HuH-7.5 (cell line): ENCODE results near the gene NCOA7.
A peak's percentile ranks its signal among the peaks of the same experiment; 100 is the strongest.
"Not testable (repeated sequence)": the region's sequence is repeated elsewhere in the genome, so short reads cannot be mapped to it uniquely, and the experiment has no call there.

Experiments
- DNase-seq: peaks from one replicate; pipeline ENCODE4 v3.0.0; 2011; ENCODE audit warnings: low spot score

NCOA7 gene

GRCh38 chr6:125754566-125754965 lies 36.2 kb upstream of the NCOA7 start:
- DNase-seq = no peak

- DNase-seq = no peak
Observed at GRCh38 chr6:125759184-125759902, 31.4 kb upstream of the NCOA7 start.

DNA sequence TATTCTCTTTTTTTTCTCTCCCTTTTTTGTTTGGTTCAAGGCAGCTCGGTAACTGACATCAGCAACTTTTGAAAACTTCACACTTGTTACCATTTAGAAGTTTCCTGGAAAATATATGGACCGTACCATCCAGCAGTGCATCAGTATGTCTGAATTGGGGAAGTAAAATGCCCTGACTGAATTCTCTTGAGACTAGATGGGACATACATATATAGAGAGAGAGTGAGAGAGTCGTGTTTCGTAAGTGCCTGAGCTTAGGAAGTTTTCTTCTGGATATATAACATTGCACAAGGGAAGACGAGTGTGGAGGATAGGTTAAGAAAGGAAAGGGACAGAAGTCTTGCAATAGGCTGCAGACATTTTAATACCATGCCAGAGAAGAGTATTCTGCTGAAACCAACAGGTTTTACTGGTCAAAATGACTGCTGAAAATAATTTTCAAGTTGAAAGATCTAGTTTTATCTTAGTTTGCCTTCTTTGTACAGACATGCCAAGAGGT lies 30.8 kb upstream of the NCOA7 start:
- no peak for DNase-seq

DNA sequence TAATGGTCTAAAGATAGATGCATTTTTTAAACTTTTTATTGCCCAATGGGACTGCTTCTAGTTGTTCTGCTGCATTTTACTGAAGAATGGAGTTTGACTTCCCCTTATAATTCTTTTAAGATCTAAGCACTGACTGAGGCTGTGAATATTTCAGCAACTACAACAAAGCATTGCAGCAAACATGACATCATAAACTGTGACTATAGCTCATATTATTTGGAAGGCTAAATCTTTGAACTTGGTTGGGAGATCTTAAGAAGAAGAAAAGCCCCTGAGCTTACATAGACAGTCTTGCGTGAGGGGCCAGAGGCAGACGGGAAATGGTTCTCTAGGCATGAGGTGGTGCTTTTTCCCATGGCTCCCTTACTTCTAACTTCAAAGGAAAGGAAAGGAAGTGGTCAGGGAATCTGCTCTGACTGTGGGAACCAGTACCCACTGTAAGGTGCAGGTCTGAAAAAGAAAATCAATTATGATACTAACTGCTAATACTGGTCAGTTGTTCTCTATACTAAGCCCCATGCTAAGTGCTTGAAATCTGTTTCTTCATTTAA lies 26.6 kb upstream of the NCOA7 start:
- no peak for DNase-seq

- no peak for DNase-seq
Observed at GRCh38 chr6:125765944-125766343, 24.8 kb upstream of the NCOA7 start.

- DNase-seq = no peak
Observed at GRCh38 chr6:125766641-125767040, 24.1 kb upstream of the NCOA7 start.

GRCh38 chr6:125769147-125769783 lies 21.5 kb upstream of the NCOA7 start:
- DNase-seq = no peak

GRCh38 chr6:125773387-125774341 lies 17.1 kb upstream of the NCOA7 start:
- no peak for DNase-seq

DNA sequence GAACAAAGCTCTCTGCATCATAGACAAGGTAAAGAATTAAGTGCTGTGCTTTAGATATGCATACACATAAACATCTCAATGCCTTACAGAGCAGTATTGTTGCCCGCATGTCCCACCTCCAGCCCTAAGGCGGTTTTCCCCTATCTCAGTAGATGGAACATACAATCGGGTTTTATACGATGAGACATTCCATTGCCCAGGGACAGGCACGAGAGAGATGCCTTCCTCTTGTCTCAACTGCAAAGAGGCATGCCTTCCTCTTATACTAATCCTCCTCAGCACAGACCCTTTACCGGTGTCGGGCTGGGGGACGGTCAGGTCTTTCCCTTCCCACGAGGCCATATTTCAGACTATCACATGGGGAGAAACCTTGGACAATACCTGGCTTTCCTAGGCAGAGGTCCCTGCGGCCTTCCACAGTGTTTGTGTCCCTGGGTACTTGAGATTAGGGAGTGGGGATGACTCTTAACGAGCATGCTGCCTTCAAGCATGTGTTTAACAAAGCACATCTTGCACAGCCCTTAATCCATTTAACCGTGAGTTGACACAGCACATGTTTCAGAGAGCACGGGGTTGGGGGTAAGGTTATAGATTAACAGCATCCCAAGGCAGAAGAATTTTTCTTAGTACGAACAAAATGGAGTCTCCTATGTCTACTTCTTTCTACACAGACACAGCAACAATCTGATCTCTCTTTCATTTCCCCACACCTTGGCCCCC lies 14.5 kb upstream of the NCOA7 start:
- not testable (repeated sequence) for DNase-seq

DNA sequence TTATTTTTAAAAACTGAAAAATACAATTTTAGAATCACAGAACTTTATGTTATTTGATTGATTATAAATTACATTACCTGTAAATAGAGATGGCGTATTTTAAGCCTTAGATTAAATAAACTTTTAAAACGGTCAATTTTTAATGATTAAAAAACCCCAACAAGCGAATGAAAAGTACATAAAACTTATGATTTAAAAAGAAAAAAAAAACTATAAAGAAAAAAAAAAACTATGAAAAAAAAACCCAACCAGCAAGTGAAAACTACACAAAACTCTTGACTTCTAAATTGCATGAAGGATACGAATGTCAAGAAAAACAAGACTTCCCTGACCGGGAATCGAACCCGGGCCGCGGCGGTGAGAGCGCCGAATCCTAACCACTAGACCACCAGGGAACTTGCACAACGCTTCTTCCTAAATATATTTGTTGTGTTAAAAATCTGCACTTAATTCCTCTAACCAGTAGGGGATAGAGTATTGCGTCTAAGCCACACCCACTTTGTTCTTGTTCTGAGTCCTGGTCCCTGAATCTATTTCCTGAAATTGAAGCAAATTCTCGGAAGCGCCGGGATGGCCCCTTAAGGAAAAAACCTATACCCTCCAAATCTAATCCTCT lies 10.7 kb upstream of the NCOA7 start:
- DNase-seq = peak; percentile 76

GRCh38 chr6:125780540-125781313 lies 10.0 kb upstream of the NCOA7 start:
- no peak for DNase-seq

DNA sequence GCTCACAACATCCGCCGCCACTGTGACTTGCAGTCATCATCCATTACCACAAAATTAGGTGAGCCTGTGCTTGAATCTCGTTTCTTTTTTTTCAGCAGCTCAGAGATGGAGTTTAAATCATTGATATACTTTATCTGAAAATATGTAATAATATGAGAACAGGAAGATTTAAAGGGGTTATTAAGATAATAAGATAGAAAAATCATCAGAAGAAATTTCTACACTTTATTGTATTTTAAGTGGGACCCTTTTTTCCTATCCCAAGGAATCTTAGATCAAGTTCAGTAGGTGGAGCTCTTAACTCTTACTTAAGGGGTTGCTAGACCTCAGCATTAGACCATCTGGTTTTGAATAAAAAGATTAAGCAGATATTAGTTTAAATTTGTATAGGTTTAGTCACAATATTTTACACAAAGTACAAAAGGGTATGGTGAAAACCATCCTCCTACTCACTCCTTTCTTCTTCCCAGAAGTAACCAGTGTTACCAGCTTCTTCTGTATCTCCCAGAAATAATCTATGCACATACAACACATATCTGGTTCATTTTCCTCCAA lies 9.4 kb upstream of the NCOA7 start:
- DNase-seq = no peak

DNA sequence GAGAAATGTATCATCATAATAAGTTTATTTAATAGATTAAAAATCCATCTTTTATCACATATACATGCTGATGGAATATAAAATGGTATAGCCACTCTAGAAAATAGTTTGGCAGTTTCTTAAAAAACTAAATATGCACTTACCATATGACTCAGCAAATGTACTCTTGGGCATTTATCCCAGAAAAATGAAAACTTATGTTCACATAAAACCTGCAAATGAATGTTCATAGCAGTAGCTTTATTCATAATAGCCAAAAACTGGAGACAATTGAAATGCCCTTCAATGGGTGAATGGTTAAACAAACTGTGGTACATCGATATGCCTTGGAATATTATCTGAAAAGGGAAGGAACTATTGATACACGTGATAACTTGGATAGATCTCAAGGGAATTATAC lies 6.4 kb upstream of the NCOA7 start:
- DNase-seq = no peak

- no peak for DNase-seq
Observed at GRCh38 chr6:125787791-125788190, 3.0 kb upstream of the NCOA7 start.

- no peak for DNase-seq
Observed at GRCh38 chr6:125789167-125789566, 1.6 kb upstream of the NCOA7 start.

DNA sequence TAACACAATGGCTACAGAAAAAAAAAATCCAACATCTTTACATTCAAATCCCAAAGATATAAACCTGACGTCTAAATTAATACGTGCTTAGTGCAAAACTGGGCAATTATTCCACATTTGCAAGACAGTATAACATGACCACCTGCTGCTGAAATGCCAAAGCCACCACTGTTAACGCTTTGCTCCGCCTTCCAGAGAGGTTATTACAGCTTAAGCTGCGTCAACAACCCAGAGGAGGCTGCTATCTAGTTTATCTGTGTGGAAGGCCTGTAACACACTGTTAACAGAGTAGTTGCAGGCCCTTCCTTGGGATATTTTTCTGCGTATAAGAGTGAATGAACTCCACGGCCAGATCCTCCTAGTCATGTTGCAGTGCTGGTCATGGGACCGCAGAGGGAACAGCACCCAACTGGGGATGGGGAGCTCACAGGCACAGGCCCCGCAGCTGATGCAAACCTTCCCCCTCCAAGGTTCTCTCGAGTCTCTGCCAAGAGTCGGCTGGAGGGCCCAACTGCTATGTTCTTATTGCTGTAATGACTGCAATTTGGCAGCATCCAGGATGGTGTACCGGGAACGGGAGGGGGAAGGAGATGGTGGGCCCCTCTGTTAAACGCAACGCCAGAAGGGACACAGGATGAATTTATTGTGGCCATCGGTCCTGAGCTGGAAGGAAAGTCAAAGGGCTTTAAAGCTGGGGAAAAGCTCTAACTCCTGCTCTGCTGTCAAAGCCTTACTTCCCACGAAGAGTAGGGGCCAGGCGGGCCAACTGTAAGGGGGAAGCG lies 993 bp upstream of the NCOA7 start:
- no peak for DNase-seq

DNA sequence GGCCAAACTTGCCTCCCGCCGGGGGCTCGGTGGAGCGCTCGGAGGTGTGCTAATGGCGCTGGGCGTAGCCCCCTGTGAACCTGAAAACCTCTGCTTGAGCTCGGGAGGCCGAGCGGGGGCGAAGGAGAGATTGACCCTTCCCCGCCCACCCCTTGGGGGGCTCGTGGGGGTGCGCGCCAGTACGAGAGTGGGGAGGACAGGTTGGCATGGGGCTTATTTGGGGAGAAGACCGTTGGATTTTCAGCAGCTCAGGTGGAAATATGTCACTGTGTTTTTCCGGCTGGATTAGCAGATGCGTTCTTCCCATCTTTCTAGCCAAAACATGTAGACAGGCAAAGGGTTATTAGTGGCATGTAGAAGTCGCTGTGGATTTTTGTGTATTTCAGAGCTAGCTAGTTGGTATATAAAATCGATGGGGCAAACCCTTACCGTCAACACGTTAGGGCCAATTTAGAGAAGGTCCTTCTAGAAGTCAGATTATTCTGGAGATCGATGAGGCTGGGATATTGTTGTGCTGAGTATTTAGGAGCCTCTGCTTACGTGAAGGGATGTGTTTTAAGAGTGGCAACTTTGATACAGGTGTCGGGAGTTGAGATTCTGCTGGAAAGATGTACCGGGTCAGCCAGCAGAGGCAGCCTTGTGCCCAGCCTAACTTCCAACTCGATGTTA lies 525 bp downstream of the NCOA7 start:
- peak; percentile 63 for DNase-seq

GRCh38 chr6:125791820-125792165 lies 1.0 kb downstream of the NCOA7 start:
- no peak for DNase-seq

DNA sequence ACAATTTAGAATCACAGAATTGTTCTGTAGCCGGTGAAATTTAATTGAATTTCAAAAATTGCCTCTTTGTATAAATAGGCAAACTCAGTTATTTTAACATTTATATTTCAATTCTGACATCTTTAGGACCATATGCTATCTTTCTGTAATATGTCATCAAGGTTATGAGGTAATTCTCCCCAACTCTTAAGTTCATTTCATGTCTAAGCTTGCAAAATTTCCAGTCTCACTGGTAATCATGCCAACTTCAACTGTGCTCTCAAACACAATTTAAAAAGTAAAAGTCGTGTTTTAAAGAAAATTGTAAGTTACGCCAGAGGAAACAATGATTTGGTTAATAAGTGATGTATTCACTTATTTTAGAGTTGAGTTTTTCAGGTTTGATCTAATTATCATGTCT lies 1.4 kb downstream of the NCOA7 start:
- DNase-seq = no peak
